Mucosa of descending colon (tissue), 3 donors: ENCODE measurements around the gene CYP2E1. TPM values are rescaled to one million over a fixed set of nuclear protein-coding genes. Genes with fewer than 3 reads are reported as not detected.
"Not testable (repeated sequence)": the region's sequence is repeated elsewhere in the genome, so short reads cannot be mapped to it uniquely, and the experiment has no call there.

Experiments
- ATAC-seq: fragments of 200-7000 bp; cut with Tn5 transposase; one replicate; pipeline ENCODE4 v1.9.1; 2020; ENCODE audit warnings: mild to moderate bottlenecking, moderate library complexity
- DNase-seq, 3 donors: peaks; one replicate each; pipeline ENCODE4 v3.0.0-alpha.2; 2020
- H3K36me3 ChIP-seq: fragments of 200-600 bp; one replicate; pipeline ENCODE4 v1.8.0; 2021; ENCODE audit warnings: low read depth, mild to moderate bottlenecking
- H3K4me1 ChIP-seq: fragments of 200-600 bp; one replicate; pipeline ENCODE4 v1.8.0; 2021; ENCODE audit warnings: low read depth, mild to moderate bottlenecking
- H3K4me3 ChIP-seq: fragments of 200-600 bp; one replicate; pipeline ENCODE4 v1.8.0; 2021; ENCODE audit warnings: mild to moderate bottlenecking
- H3K9me3 ChIP-seq: fragments of 200-600 bp; one replicate; pipeline ENCODE4 v1.8.0; 2021; ENCODE audit warnings: mild to moderate bottlenecking
- intact Hi-C, 2 donors: fragments of 100-400 bp; cut with DNase I in 1 of 2; cut with micrococcal nuclease in 1 of 2; formaldehyde crosslinking; loops; one replicate each; pipeline versions ENCODE4 v1.11.0 to v1.11.1; 2022; cut with DNase I, micrococcal nuclease
- total RNA-seq, 3 donors: library from RNA; stranded (reverse); fragmentation: NEBNext Ultra II Directional in 2 of 3; extraction: Animal tissue kit (Norgen Biotek cat#: 25700) in 2 of 3; gene quantifications; one replicate each; pipeline versions ENCODE4 v1.2.1 to v1.2.4, GENCODE V29; 2021 to 2023
- TF ChIP-seq, protein P1 (sequence below): fragments of 200-600 bp; IDR thresholded peaks from one replicate; pipeline ENCODE4 v1.8.0; 2022; ENCODE audit warnings: antibody characterized with exemption, mild to moderate bottlenecking
- donor health status: DM: no; HTN: no; CAD: no; lungs with moderate emphysema.
- donor health status: DM: no; HTN: no; CAD: no.
- donor health status: DM: no; HTN: yes; CAD: no.

Gene CYP2E1
- total RNA-seq, 3 donors from 2014 or later: 0.70 to 2.5 (median 0.90) TPM

DNA sequence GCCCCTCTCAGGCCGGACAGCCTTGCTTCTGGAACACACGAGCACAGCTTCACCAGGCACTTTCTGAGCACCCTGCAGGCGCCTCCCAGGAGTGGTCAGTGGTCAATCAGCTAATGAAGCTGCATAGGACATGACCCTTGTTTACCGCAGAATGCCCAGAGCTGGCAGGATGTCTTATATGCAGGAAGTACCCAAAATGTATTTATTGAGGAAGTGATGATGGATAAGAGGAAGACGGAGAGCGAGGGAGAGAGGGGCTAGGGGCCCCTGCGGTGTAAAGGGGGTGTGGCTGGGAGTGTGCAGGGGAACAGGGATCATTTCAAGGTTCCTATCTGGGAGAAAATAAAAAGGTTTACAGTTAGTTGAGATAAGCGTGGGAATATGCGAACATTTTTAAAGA lies 3.3 kb downstream of the CYP2E1 start:
- no peaks in the 10 kb centered on the region for H3K4me1 ChIP-seq
- TF ChIP-seq, protein P1, sequence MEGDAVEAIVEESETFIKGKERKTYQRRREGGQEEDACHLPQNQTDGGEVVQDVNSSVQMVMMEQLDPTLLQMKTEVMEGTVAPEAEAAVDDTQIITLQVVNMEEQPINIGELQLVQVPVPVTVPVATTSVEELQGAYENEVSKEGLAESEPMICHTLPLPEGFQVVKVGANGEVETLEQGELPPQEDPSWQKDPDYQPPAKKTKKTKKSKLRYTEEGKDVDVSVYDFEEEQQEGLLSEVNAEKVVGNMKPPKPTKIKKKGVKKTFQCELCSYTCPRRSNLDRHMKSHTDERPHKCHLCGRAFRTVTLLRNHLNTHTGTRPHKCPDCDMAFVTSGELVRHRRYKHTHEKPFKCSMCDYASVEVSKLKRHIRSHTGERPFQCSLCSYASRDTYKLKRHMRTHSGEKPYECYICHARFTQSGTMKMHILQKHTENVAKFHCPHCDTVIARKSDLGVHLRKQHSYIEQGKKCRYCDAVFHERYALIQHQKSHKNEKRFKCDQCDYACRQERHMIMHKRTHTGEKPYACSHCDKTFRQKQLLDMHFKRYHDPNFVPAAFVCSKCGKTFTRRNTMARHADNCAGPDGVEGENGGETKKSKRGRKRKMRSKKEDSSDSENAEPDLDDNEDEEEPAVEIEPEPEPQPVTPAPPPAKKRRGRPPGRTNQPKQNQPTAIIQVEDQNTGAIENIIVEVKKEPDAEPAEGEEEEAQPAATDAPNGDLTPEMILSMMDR: no peak
- H3K36me3 ChIP-seq: no peaks in the 10 kb centered on the region
- no peaks in the 10 kb centered on the region for H3K9me3 ChIP-seq
- no peak overlapping the region for H3K4me3 ChIP-seq
- intact Hi-C loops: no loop called here
- DNase-seq: no peak
- ATAC-seq: no peak

DNA sequence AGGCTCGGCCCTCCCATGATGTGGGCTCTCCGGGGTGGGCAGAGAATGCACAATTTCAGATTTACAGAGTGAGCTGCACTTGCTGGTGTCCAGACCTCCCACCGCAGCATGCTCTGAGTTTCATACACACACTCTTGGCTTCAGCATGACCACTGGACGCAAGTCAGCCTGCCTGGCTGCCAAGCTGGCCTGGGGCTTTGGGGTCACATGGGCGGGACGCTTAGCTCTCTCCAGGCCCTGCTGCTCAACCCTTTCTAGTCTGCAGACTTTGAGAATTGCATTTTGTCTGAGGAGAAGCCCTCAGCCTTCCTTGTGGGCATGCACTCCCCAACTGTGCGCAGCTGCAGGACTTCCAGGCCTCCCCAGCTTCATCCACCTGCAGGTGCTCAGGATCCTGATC lies 5.7 kb downstream of the CYP2E1 start:
- DNase-seq (no peak), ATAC-seq (no peak)
- Histone ChIP-seq H3K4me3 (no peak overlapping the region), H3K36me3 (no peaks in the 10 kb centered on the region), H3K4me1 (no peaks in the 10 kb centered on the region), H3K9me3 (no peaks in the 10 kb centered on the region)
- TF ChIP-seq, protein P1: no peak
- intact Hi-C loops: no loop called here

DNA sequence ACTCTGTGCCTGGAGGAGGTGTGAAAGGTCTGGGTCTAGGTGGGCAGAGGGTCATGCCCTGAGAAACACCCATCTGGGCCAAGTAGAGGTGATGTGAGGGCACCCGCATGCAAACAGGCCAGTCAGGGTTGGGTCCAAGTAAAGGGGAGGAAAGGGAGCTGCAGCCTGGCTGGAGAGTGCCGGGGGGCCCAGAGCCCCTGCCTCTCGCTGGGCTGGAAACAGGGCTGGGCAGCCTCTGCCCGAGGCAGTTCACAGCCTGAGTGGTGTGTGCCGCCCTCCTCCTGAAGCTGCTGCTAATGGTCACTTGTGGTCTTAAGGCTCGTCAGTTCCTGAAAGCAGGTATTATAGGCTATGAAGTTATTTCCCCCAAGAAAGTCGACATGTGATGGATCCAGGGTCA lies 7.3 kb downstream of the CYP2E1 start:
- intact Hi-C loops: no loop called here
- Histone ChIP-seq H3K4me3 (no peak overlapping the region), H3K4me1 (no peaks in the 10 kb centered on the region), H3K9me3 (no peaks in the 10 kb centered on the region), H3K36me3 (no peaks in the 10 kb centered on the region)
- TF ChIP-seq, protein P1: no peak
- ATAC-seq (no peak), DNase-seq (no peak)

DNA sequence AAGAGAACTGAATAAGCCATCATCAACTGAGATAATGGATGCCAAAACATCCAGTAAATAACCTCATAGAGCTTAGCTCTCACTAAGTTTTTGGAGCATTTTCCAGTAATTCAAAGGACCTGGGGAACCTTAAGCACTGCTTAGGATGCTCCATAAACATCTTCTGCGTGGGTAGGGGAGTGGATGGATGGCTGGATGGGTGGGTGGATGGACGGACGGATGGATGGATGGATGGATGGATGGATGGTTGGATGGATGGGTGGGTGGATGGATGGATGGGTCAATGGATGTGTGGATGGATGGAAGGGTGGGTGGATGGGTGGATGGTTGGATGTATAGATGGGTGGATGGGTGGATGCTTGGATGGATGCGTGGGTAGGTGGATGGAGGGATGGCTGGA lies 9.0 kb downstream of the CYP2E1 start:
- no peak for DNase-seq
- H3K4me1 ChIP-seq: no peaks in the 10 kb centered on the region
- TF ChIP-seq, protein P1: no peak
- no peak for ATAC-seq
- H3K4me3 ChIP-seq: no peak overlapping the region
- H3K36me3 ChIP-seq: no peaks in the 10 kb centered on the region
- intact Hi-C loops: no loop called here
- H3K9me3 ChIP-seq: no peaks in the 10 kb centered on the region

DNA sequence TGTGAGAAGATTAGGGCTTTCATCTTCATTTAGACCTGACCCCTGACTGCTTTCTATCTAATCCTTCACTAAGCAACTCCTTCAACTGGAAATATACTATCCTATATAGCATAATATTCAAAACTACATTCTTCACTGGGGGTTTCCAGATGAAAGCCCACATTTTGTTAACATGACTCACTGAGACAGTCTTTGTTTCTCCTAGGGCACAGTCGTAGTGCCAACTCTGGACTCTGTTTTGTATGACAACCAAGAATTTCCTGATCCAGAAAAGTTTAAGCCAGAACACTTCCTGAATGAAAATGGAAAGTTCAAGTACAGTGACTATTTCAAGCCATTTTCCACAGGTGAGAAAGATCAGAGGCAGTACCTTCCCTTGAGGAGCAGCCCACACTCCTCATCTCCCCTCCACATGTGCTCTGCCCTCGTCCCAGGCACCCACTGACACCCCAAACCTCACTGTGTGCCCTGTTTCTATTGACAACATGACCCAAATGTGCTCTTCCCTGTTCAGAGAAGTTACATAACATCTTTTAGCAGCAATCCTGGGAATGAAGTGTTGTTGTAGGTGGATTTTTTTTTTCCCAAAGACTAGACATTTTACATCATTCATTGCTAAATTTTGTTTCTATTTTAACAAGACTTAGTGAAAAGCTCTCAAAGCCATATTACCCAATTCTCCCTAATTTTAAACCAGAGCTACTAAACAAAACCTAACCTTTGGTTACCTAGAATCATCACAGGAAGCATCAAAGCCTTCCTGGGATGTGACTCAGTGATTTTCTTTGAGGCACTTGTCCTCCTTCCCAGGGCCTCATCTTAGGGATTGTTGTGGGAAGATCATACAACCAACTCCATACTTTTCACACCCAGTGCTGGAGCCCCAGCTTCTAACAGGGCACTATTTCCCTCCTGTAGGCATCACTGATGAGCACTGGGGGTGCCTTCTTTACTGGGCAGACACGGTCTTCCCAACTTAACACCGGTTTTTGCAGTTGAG lies 10.7 kb downstream of the CYP2E1 start:
- intact Hi-C loops: no loop called here
- no peaks in the 10 kb centered on the region for H3K36me3 ChIP-seq
- ATAC-seq (no peak), DNase-seq (no peak)
- TF ChIP-seq, protein P1: no peak
- no peak overlapping the region for H3K4me3 ChIP-seq
- H3K9me3 ChIP-seq: no peaks in the 10 kb centered on the region
- no peaks in the 10 kb centered on the region for H3K4me1 ChIP-seq

DNA sequence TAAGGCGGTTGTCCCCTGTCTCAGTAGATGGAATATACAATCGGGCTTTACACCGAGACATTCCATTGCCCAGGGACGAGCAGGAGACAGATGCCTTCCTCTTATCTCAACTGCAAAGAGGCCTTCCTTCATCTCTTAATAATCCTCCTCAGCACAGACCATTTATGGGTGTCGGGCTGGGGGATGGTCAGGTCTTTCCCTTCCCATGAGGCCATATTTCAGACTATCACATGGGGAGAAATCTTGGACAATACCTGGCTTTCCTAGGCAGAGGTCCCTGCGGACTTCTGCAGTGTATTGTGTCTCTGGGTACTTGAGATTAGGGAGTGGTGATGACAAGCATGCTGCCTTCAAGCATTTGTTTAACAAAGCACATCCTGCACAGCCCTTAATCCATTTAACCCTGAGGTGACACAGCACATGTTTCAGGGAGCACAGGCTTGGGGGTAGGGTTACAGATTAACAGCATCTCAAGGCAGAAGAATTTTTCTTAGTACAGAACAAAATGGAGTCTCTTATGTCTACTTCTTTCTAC lies 14.3 kb downstream of the CYP2E1 start:
- H3K4me1 ChIP-seq, H3K4me3 ChIP-seq, H3K36me3 ChIP-seq, DNase-seq, intact Hi-C loops, H3K9me3 ChIP-seq, ATAC-seq: not testable (repeated sequence)
